Measurements from ENCODE around the gene ARHGEF2. TPM values are rescaled to one million over a fixed set of nuclear protein-coding genes. Genes with fewer than 3 reads are reported as not detected.

ARHGEF2 gene
- total and polyA plus RNA-seq, 9 of the 15 experiments (the other 6 are each of a cell fraction or from before 2014, with no cell fraction given) = 7.1 to 162 (median 62.2) TPM

DNA sequence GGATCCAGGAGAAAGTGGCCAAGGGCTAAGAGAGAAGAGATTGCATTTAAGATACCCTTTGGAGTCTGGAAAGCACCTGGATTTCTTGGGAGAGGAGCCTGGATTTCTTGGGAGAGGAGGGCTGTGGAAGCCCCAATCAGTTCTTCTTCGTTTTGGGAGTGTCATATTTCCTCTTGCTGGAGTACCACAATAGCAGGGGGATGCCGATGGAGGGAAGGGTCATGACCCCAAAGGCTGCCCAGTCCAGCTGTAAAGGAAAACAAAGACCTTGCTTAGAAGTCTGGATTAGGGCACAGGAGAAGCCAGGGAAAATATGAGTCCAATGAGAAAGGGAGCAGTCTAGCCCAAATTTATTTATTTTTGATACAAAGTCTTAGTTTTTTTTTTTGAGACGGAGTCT lies 31.1 kb upstream of the ARHGEF2 start:
- no peak overlapping the region for H3K4me3 ChIP-seq
- DNase-seq (ENCODE audit: extremely low read depth in 1 of 4, low spot score in 3 of 4) = no peak
- no peaks in the 10 kb centered on the region for H3K27me3 ChIP-seq (ENCODE audit: control insufficient read depth in 2 of 2, insufficient read depth in 2 of 2, low read length in 2 of 2)
- H3K36me3 ChIP-seq (ENCODE audit: control insufficient read depth, insufficient read depth, low read length) = peaks cover 57% of the 10 kb centered on the region
- no peak for FAIRE-seq
- no peaks in the 10 kb centered on the region for H4K20me1 ChIP-seq (replicated peaks; ENCODE audit: control insufficient read depth, insufficient read depth, low read length)
- intact Hi-C loops (cut with micrococcal nuclease) = no loop called here
- no peaks in the 10 kb centered on the region for H3K79me2 ChIP-seq (ENCODE audit: control insufficient read depth, insufficient read depth, low read length)
- ATAC-seq = no peak
- H2AFZ ChIP-seq (ENCODE audit: low read depth, low read length) = no peak overlapping the region
- no peaks in the 10 kb centered on the region for H3K4me1 ChIP-seq (replicated peaks in 1 of 2; ENCODE audit: control insufficient read depth in 2 of 2, insufficient read depth in 2 of 2, low read length in 2 of 2)
- in situ Hi-C loops (cut with MboI) = no loop called here
- H3K9me3 ChIP-seq (replicated peaks; ENCODE audit: control insufficient read depth, insufficient read depth, low read depth, low read length) = no peaks in the 10 kb centered on the region
- WGBS (ENCODE audit: insufficient coverage, low coverage, missing lambda C conversion rate) = 61% methylated on average over 3 of the region's 3 CpGs
- H3K9ac ChIP-seq (ENCODE audit: insufficient read depth in 1 of 2, low read depth in 2 of 2, low read length in 2 of 2) = no peak overlapping the region
- H3K9me1 ChIP-seq (ENCODE audit: control insufficient read depth, insufficient read depth, low read length) = no peaks in the 10 kb centered on the region
- no peak overlapping the region for H3K27ac ChIP-seq (ENCODE audit: extremely low read depth, low read depth, low read length)
- ChIA-PET CTCF (ENCODE audit: low intra/inter-chr PET ratio) (no interaction called here), POLR2A (interaction anchor here (0.9 to 1.9 kb wide), 2 partner anchors 8 to 11 kb away, joined by 3 to 10 read pairs; partner anchors contain the start of gene SSR2)
- H3K4me2 ChIP-seq (ENCODE audit: insufficient read depth, low read length) = no peak overlapping the region
- no TSS peak for BruUV-seq (replicated peaks)
- TF ChIP-seq RFX5 (IDR thresholded peaks at IDR 0.05; ENCODE audit: low read depth, low read length) (no peak), ZKSCAN3 (CRISPR knock-in tag; IDR thresholded peaks at IDR 0.05) (no peak), ZNF695 (CRISPR knock-in tag; IDR thresholded peaks at IDR 0.05) (no peak), BMI1 (IDR thresholded peaks at IDR 0.05; ENCODE audit: low read length) (no peak), SLC30A9 (CRISPR knock-in tag; IDR thresholded peaks at IDR 0.05) (no peak), ZNF668 (CRISPR knock-in tag; IDR thresholded peaks at IDR 0.05) (no peak), TBP (optimal IDR thresholded peaks at IDR 0.05; ENCODE audit: low read depth, low read length) (no peak), CEBPG (CRISPR knock-in tag; IDR thresholded peaks at IDR 0.05) (no peak), CEBPG (tag; conservative IDR thresholded peaks at IDR 0.05 in 1 of 2, IDR thresholded peaks at IDR 0.05 in 1 of 2) (no peak), MCM5 (IDR thresholded peaks at IDR 0.05; ENCODE audit: low read depth) (no peak), HDAC2 (IDR thresholded peaks at IDR 0.05) (no peak), JUND (IDR thresholded peaks at IDR 0.05; ENCODE audit: borderline replicate concordance, low read depth, low read length) (no peak), JUND (tag; IDR thresholded peaks at IDR 0.05; ENCODE audit: borderline replicate concordance, low read depth, low read length) (no peak), TCF7 (IDR thresholded peaks at IDR 0.05; ENCODE audit: borderline replicate concordance) (no peak), ZNF76 (CRISPR knock-in tag; IDR thresholded peaks at IDR 0.05; ENCODE audit: borderline replicate concordance) (no peak), ESRRB (CRISPR knock-in tag; IDR thresholded peaks at IDR 0.05; ENCODE audit: borderline replicate concordance) (no peak)
- TF ChIP-seq, protein P1, sequence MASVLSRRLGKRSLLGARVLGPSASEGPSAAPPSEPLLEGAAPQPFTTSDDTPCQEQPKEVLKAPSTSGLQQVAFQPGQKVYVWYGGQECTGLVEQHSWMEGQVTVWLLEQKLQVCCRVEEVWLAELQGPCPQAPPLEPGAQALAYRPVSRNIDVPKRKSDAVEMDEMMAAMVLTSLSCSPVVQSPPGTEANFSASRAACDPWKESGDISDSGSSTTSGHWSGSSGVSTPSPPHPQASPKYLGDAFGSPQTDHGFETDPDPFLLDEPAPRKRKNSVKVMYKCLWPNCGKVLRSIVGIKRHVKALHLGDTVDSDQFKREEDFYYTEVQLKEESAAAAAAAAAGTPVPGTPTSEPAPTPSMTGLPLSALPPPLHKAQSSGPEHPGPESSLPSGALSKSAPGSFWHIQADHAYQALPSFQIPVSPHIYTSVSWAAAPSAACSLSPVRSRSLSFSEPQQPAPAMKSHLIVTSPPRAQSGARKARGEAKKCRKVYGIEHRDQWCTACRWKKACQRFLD (CRISPR knock-in tag; IDR thresholded peaks at IDR 0.05) = no peak
- TF ChIP-seq, protein P2, sequence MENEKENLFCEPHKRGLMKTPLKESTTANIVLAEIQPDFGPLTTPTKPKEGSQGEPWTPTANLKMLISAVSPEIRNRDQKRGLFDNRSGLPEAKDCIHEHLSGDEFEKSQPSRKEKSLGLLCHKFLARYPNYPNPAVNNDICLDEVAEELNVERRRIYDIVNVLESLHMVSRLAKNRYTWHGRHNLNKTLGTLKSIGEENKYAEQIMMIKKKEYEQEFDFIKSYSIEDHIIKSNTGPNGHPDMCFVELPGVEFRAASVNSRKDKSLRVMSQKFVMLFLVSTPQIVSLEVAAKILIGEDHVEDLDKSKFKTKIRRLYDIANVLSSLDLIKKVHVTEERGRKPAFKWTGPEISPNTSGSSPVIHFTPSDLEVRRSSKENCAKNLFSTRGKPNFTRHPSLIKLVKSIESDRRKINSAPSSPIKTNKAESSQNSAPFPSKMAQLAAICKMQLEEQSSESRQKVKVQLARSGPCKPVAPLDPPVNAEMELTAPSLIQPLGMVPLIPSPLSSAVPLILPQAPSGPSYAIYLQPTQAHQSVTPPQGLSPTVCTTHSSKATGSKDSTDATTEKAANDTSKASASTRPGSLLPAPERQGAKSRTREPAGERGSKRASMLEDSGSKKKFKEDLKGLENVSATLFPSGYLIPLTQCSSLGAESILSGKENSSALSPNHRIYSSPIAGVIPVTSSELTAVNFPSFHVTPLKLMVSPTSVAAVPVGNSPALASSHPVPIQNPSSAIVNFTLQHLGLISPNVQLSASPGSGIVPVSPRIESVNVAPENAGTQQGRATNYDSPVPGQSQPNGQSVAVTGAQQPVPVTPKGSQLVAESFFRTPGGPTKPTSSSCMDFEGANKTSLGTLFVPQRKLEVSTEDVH (IDR thresholded peaks at IDR 0.05; ENCODE audit: low read depth, partially characterized antibody) = no peak
- TF ChIP-seq, protein P3, sequence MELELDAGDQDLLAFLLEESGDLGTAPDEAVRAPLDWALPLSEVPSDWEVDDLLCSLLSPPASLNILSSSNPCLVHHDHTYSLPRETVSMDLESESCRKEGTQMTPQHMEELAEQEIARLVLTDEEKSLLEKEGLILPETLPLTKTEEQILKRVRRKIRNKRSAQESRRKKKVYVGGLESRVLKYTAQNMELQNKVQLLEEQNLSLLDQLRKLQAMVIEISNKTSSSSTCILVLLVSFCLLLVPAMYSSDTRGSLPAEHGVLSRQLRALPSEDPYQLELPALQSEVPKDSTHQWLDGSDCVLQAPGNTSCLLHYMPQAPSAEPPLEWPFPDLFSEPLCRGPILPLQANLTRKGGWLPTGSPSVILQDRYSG (tag; conservative IDR thresholded peaks at IDR 0.05; ENCODE audit: low read depth) = no peak

All from K562 (cell line).